CD4-positive, alpha-beta T cell (primary cell): Measurements from ENCODE around the gene SLC25A1. TPM values are rescaled to one million over a fixed set of nuclear protein-coding genes. Genes with fewer than 3 reads are reported as not detected.
A peak's percentile ranks its signal among the peaks of the same experiment; 100 is the strongest.

ENCODE experiments used
- ATAC-seq: fragments of 200-7000 bp; cut with Tn5 transposase; one replicate; pipeline ENCODE4 v1.10.0; 2022; ENCODE audit warnings: mild to moderate bottlenecking; ENCODE audit not compliant: poor library complexity
- CTCF ChIA-PET: fragments of 350-600 bp; sonication (Branson Sonifier 250); formaldehyde crosslinking; loops from one replicate; lab custom pipeline; 2021; ENCODE audit warnings: antibody characterized with exemption, inconsistent platforms; lab: Charles Lee
- POLR2A ChIA-PET: fragments of 350-600 bp; sonication (Branson Sonifier 250); formaldehyde crosslinking; loops from one replicate; lab custom pipeline; 2021; ENCODE audit warnings: antibody characterized with exemption, inconsistent platforms; lab: Charles Lee
- DNase-seq, 14 experiments: peaks; one replicate each; pipeline ENCODE4 v3.0.0-alpha.2; 2013 to 2020; ENCODE audit warnings: mixed read lengths in 2 of 14
- H3K27ac ChIP-seq, 2 donors: one replicate each; pipeline versions ENCODE4 v1.5.1 to v1.7.0; 2013; ENCODE audit warnings: low read length in 2 of 2, low read depth in 1 of 2, mild to moderate bottlenecking in 1 of 2
- H3K27me3 ChIP-seq, 2 experiments: 1 replicate in 1 of 2; 2 replicates in 1 of 2; pipeline versions ENCODE4 v1.6.1 to v1.7.0; 2013; ENCODE audit warnings: low read length in 2 of 2, control low read depth in 1 of 2, mild to moderate bottlenecking in 1 of 2, moderate library complexity in 1 of 2; ENCODE audit not compliant: insufficient read depth in 2 of 2, control insufficient read depth in 1 of 2
- H3K36me3 ChIP-seq: one replicate; pipeline ENCODE4 v1.6.1; 2013; ENCODE audit warnings: low read length, control low read depth; ENCODE audit not compliant: insufficient read depth
- H3K4me1 ChIP-seq: one replicate; pipeline ENCODE4 v1.6.1; 2013; ENCODE audit warnings: low read length, control low read depth; ENCODE audit not compliant: insufficient read depth
- H3K4me3 ChIP-seq: one replicate; pipeline ENCODE4 v1.5.1; 2013; ENCODE audit warnings: mild to moderate bottlenecking, low read length, moderate library complexity
- H3K9me3 ChIP-seq, 2 experiments: 1 replicate in 1 of 2; 2 replicates in 1 of 2; pipeline versions ENCODE4 v1.6.1 to v1.7.0; 2013; ENCODE audit warnings: low read length in 2 of 2, mild to moderate bottlenecking in 2 of 2, control low read depth in 1 of 2, moderate library complexity in 1 of 2; ENCODE audit not compliant: control insufficient read depth in 1 of 2, insufficient read depth in 1 of 2
- H3K27ac Mint-ChIP-seq: one replicate; pipeline ENCODE4 v1.8.0; 2020; ENCODE audit warnings: mixed read lengths
- H3K27me3 Mint-ChIP-seq: one replicate; pipeline ENCODE4 v1.8.0; 2021; ENCODE audit warnings: mixed read lengths
- H3K36me3 Mint-ChIP-seq: one replicate; pipeline ENCODE4 v1.8.0; 2021; ENCODE audit warnings: low read depth, mixed read lengths
- H3K4me1 Mint-ChIP-seq: one replicate; pipeline ENCODE4 v1.8.0; 2021; ENCODE audit warnings: low read depth, mixed read lengths
- H3K4me3 Mint-ChIP-seq: one replicate; pipeline ENCODE4 v1.8.0; 2020; ENCODE audit warnings: mild to moderate bottlenecking, mixed read lengths
- H3K9me3 Mint-ChIP-seq: one replicate; pipeline ENCODE4 v1.8.0; 2020; ENCODE audit warnings: mixed read lengths
- intact Hi-C, 2 experiments: fragments of 100-400 bp; cut with DNase I in 1 of 2; cut with micrococcal nuclease in 1 of 2; formaldehyde crosslinking; loops; one replicate each; pipeline versions ENCODE4 v1.15.1 to v1.9.0; 2023 to 2025; cut with DNase I, micrococcal nuclease
- total RNA-seq, 174 experiments: library from RNA in 2 of 174; stranded (reverse) in 2 of 174; gene quantifications; one replicate each; pipeline ENCODE4 v1.2.3 and lab custom pipeline; 2021 to 2026
- TF ChIP-seq, protein P1 (sequence below): fragments of 200-600 bp; IDR thresholded peaks from one replicate; pipeline ENCODE4 v1.8.0; 2022; ENCODE audit warnings: antibody characterized with exemption, mild to moderate bottlenecking

The SLC25A1 gene
- total RNA-seq, 2 experiments from 2014 or later: 17.6 to 18.0 TPM

DNA sequence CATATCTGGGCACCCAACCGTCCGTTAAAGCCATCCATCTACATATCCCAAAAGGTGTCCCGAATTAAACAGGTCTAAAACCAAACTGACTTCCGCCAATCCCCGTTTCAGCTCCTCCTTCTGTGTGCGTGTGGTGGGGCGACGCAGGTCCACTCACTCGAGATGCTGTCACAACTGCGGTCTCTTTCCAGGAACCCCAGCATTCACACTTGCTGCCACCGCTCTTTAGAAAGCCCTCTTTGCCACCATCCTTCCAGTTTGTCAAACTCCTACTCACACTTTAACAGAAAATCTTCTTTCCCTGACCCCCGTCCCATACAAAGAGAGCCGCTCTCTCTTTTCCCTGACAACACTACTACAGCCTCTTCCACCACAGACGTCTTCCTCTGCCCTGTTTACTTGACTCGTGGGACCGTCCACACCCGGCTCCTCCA lies 34.6 kb downstream of the SLC25A1 start:
- Mint-ChIP-seq H3K27ac (peak overlapping the region; percentile 94), H3K36me3 (peaks cover 37% of the 10 kb centered on the region), H3K4me1 (peaks cover 22% of the 10 kb centered on the region), H3K27me3 (peaks cover 16% of the 10 kb centered on the region), H3K4me3 (peak overlapping the region; percentile 97), H3K9me3 (no peaks in the 10 kb centered on the region)
- Histone ChIP-seq H3K4me1 (peaks cover 23% of the 10 kb centered on the region), H3K4me3 (peak overlapping the region; percentile 90), H3K27me3 (peaks cover 10 to 16% of the 10 kb centered on the region in 2 experiments), H3K27ac (peak overlapping the region; percentile 81 to 86), H3K9me3 (peaks cover 0 to 6% of the 10 kb centered on the region in 2 experiments), H3K36me3 (peaks cover 38% of the 10 kb centered on the region)
- ATAC-seq (peak; percentile 16), DNase-seq (peak in 7 of 14 experiments; percentile 13 to 66 (median 25))
- TF ChIP-seq, protein P1, sequence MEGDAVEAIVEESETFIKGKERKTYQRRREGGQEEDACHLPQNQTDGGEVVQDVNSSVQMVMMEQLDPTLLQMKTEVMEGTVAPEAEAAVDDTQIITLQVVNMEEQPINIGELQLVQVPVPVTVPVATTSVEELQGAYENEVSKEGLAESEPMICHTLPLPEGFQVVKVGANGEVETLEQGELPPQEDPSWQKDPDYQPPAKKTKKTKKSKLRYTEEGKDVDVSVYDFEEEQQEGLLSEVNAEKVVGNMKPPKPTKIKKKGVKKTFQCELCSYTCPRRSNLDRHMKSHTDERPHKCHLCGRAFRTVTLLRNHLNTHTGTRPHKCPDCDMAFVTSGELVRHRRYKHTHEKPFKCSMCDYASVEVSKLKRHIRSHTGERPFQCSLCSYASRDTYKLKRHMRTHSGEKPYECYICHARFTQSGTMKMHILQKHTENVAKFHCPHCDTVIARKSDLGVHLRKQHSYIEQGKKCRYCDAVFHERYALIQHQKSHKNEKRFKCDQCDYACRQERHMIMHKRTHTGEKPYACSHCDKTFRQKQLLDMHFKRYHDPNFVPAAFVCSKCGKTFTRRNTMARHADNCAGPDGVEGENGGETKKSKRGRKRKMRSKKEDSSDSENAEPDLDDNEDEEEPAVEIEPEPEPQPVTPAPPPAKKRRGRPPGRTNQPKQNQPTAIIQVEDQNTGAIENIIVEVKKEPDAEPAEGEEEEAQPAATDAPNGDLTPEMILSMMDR: no peak
- intact Hi-C loops: loop anchor here (1.0 to 10.0 kb wide), 11 partner anchors 22 to 575 kb away; partner anchors contain the start of genes CDC45 (in 2 of the 2), UFD1 (in 2 of the 2), C22orf39 (in 1 of the 2) and CLTCL1 (in 1 of the 2)
- ChIA-PET CTCF (interaction anchor here (0.6 to 2.8 kb wide), 17 partner anchors 18 to 486 kb away, joined by 3 to 19 read pairs (median 4); partner anchors contain the start of genes CDC45, SLC25A1 and UFD1), POLR2A (interaction anchor here (0.9 to 3.3 kb wide), 13 partner anchors 10 to 486 kb away, joined by 3 to 34 read pairs (median 7); partner anchors contain the start of genes C22orf39, CDC45, DGCR2 and HIRA)

DNA sequence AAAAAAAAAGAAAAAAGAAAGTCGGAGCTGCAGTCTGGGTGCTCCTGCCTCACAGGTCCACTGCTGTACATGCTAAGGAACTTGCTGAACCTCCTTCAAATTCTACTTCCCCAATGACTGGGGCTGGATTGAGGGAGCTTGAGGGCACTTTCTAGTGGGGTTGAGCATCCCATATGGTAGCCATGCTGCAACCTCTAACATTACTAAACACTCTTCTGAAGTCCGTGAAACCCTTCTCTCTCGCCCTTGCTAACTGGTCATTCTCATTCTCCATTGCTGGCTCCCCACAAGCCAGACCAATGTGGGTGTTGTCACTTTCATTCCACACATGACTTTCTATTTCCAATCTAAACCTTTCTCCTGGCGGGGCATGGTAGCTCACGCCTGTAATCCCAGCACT lies 35.3 kb downstream of the SLC25A1 start:
- Histone ChIP-seq H3K36me3 (peaks cover 46% of the 10 kb centered on the region), H3K4me1 (peaks cover 20% of the 10 kb centered on the region), H3K9me3 (no peaks in the 10 kb centered on the region), H3K27me3 (peaks cover 3 to 8% of the 10 kb centered on the region in 2 experiments), H3K27ac (no peak overlapping the region), H3K4me3 (no peak overlapping the region)
- H3K4me1 Mint-ChIP-seq: peaks cover 22% of the 10 kb centered on the region
- intact Hi-C loops: loop anchor here (10.0 kb wide), 2 partner anchors 302 to 332 kb away; partner anchors contain the start of genes C22orf39 (in 1 of the 2), CDC45 (in 1 of the 2) and UFD1 (in 1 of the 2)
- POLR2A ChIA-PET: interaction anchor here (0.8 to 3.3 kb wide), 7 partner anchors 21 to 487 kb away, joined by 3 to 34 read pairs (median 8); partner anchors contain the start of genes C22orf39, DGCR2 and SLC25A1
- peak overlapping the region; percentile 94 for H3K27ac Mint-ChIP-seq
- ATAC-seq (no peak), DNase-seq (no peak)
- H3K4me3 Mint-ChIP-seq: peak overlapping the region; percentile 70
- peaks cover 16% of the 10 kb centered on the region for H3K27me3 Mint-ChIP-seq
- CTCF ChIA-PET: interaction anchor here (1.6 to 2.8 kb wide), 3 partner anchors 37 to 487 kb away, joined by 7 to 13 read pairs (median 9); no protein-coding TSS in a partner anchor
- H3K36me3 Mint-ChIP-seq: peaks cover 42% of the 10 kb centered on the region
- H3K9me3 Mint-ChIP-seq: no peaks in the 10 kb centered on the region
- TF ChIP-seq, protein P1: no peak

DNA sequence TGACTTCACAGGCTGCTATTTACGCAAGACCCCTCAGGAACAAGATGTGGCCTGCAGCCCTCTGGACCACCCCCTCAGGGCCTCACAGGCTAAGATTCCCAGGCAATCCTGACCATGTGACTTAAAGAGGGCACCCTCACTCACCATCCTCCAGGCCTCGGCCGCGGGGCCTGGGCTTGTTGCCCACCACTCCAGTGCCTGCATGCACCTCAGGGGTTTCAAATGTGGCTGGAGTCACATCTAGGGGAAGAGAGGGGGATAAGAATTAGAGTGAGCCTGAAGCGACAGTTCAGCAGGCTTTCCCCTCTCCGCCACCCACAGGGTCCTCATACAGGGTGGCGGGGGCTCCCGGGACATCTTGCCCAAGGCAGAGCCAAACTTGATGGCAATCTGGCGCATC lies 36.1 kb downstream of the SLC25A1 start:
- ATAC-seq (no peak), DNase-seq (no peak)
- peaks cover 12% of the 10 kb centered on the region for H3K27me3 Mint-ChIP-seq
- H3K36me3 Mint-ChIP-seq: peaks cover 46% of the 10 kb centered on the region
- H3K9me3 ChIP-seq: no peaks in the 10 kb centered on the region
- H3K36me3 ChIP-seq: peaks cover 54% of the 10 kb centered on the region
- TF ChIP-seq, protein P1: no peak
- peak overlapping the region; percentile 60 for H3K4me3 Mint-ChIP-seq
- no peaks in the 10 kb centered on the region for H3K9me3 Mint-ChIP-seq
- no peak overlapping the region for H3K27ac ChIP-seq
- H3K27me3 ChIP-seq: peaks cover 0 to 2% of the 10 kb centered on the region in 2 experiments
- H3K4me3 ChIP-seq: no peak overlapping the region
- CTCF ChIA-PET: no interaction called here
- H3K4me1 ChIP-seq: peaks cover 23% of the 10 kb centered on the region
- intact Hi-C loops: loop anchor here (10.0 kb wide), 2 partner anchors 302 to 332 kb away; partner anchors contain the start of genes C22orf39 (in 1 of the 2), CDC45 (in 1 of the 2) and UFD1 (in 1 of the 2)
- POLR2A ChIA-PET: interaction anchor here (0.8 to 3.3 kb wide), 2 partner anchors 20 to 487 kb away, joined by 3 to 34 read pairs; partner anchors contain the start of gene DGCR2
- H3K4me1 Mint-ChIP-seq: peaks cover 22% of the 10 kb centered on the region
- H3K27ac Mint-ChIP-seq: no peak overlapping the region
